KMS-11 (cell line): Measurements from ENCODE around the gene NELL1.

Experiments
- H2AFZ ChIP-seq: fragments of 200-600 bp; sonication (generic); 2 replicates; pipeline ENCODE4 v1.6.1; 2016; ENCODE audit warnings: antibody characterized with exemption, mixed run types, low read depth
- H3K27ac ChIP-seq: fragments of 200-600 bp; sonication (generic); 2 replicates; pipeline ENCODE4 v1.6.1; 2016; ENCODE audit warnings: mild to moderate bottlenecking, mixed run types
- H3K27me3 ChIP-seq: fragments of 200-600 bp; sonication (generic); 2 replicates; pipeline ENCODE4 v1.6.1; 2017; ENCODE audit warnings: mild to moderate bottlenecking, low read depth, mixed run types, moderate library complexity; ENCODE audit not compliant: insufficient read depth
- H3K36me3 ChIP-seq: fragments of 200-600 bp; sonication (generic); 2 replicates; pipeline ENCODE4 v1.6.1; 2017; ENCODE audit warnings: mild to moderate bottlenecking, mixed run types; ENCODE audit not compliant: insufficient read depth
- H3K4me1 ChIP-seq: fragments of 200-600 bp; sonication (generic); 2 replicates; pipeline ENCODE4 v1.6.1; 2016; ENCODE audit warnings: mild to moderate bottlenecking, low read depth, mixed run types; ENCODE audit not compliant: poor library complexity, severe bottlenecking
- H3K4me2 ChIP-seq: fragments of 200-600 bp; sonication (generic); 2 replicates; pipeline ENCODE4 v1.7.0; 2016; ENCODE audit warnings: mild to moderate bottlenecking, mixed run types
- H3K4me3 ChIP-seq: fragments of 200-600 bp; sonication (generic); IDR thresholded peaks from 2 replicates; pipeline ENCODE4 v1.6.1; 2017; ENCODE audit warnings: low read depth, low read length, mixed read lengths; ENCODE audit not compliant: insufficient read depth
- H3K79me2 ChIP-seq: fragments of 200-600 bp; sonication (generic); 2 replicates; pipeline ENCODE4 v1.6.1; 2016; ENCODE audit warnings: low read depth, mixed run types; ENCODE audit not compliant: insufficient read depth
- H3K9ac ChIP-seq: fragments of 200-600 bp; sonication (generic); 2 replicates; pipeline ENCODE4 v1.6.1; 2016; ENCODE audit warnings: mild to moderate bottlenecking, mixed run types
- H4K20me1 ChIP-seq: fragments of 200-600 bp; sonication (generic); 2 replicates; pipeline ENCODE4 v1.6.1; 2016; ENCODE audit warnings: mild to moderate bottlenecking, mixed run types; ENCODE audit not compliant: insufficient read depth
- CTCF ChIP-seq: fragments of 200-600 bp; sonication (generic); conservative IDR thresholded peaks from 2 replicates; pipeline ENCODE4 v1.6.1; 2017; ENCODE audit warnings: low read depth, mild to moderate bottlenecking, antibody characterized with exemption, low read length, moderate library complexity, mixed read lengths

The NELL1 gene

GRCh38 chr11:21353425-21353824 is 684.0 kb downstream of the NELL1 start:
- Histone ChIP-seq H3K36me3 (no peaks in the 10 kb centered on the region), H3K79me2 (no peaks in the 10 kb centered on the region), H3K27ac (no peak overlapping the region), H3K9ac (no peak overlapping the region), H4K20me1 (no peaks in the 10 kb centered on the region), H2AFZ (no peak overlapping the region), H3K4me1 (no peaks in the 10 kb centered on the region), H3K4me3 (no peak overlapping the region), H3K27me3 (no peaks in the 10 kb centered on the region), H3K4me2 (no peak overlapping the region)
- no peak for TF ChIP-seq CTCF

GRCh38 chr11:21364866-21365624 is 695.7 kb downstream of the NELL1 start:
- Histone ChIP-seq H3K27me3 (no peaks in the 10 kb centered on the region), H3K27ac (no peak overlapping the region), H3K36me3 (no peaks in the 10 kb centered on the region), H2AFZ (no peak overlapping the region), H4K20me1 (no peaks in the 10 kb centered on the region), H3K4me1 (no peaks in the 10 kb centered on the region), H3K4me3 (no peak overlapping the region), H3K79me2 (no peaks in the 10 kb centered on the region), H3K4me2 (no peak overlapping the region), H3K9ac (no peak overlapping the region)
- no peak for TF ChIP-seq CTCF

- TF ChIP-seq CTCF, result no peak
- Histone ChIP-seq H3K79me2 (no peaks in the 10 kb centered on the region), H3K4me1 (no peaks in the 10 kb centered on the region), H3K4me3 (no peak overlapping the region), H3K27me3 (no peaks in the 10 kb centered on the region), H4K20me1 (no peaks in the 10 kb centered on the region), H3K36me3 (no peaks in the 10 kb centered on the region), H3K27ac (no peak overlapping the region), H3K4me2 (no peak overlapping the region), H2AFZ (no peak overlapping the region), H3K9ac (no peak overlapping the region)
Observed at GRCh38 chr11:21369947-21370346, 700.6 kb downstream of the NELL1 start.

GRCh38 chr11:21371044-21371443 is 701.7 kb downstream of the NELL1 start:
- Histone ChIP-seq H3K79me2 (no peaks in the 10 kb centered on the region), H3K9ac (no peak overlapping the region), H3K4me2 (no peak overlapping the region), H3K36me3 (no peaks in the 10 kb centered on the region), H4K20me1 (no peaks in the 10 kb centered on the region), H3K27ac (no peak overlapping the region), H3K27me3 (no peaks in the 10 kb centered on the region), H2AFZ (no peak overlapping the region), H3K4me1 (no peaks in the 10 kb centered on the region), H3K4me3 (no peak overlapping the region)
- TF ChIP-seq CTCF, result no peak
